Measurements from ENCODE around the gene ERBB4.

ERBB4 gene

GRCh38 chr2:212538305-212539071 is at the start of gene ERBB4:
Gene ERBB4, minus strand, starts transcription at chr2:212538802. Its CDS starts 272 bp downstream, at chr2:212538530.
- DNase-seq (ENCODE audit: low read depth in 2 of 2), result no peak

- no peak for DNase-seq (ENCODE audit: low read depth in 2 of 2)
Measured at GRCh38 chr2:212580117-212580516, 41.5 kb upstream of the ERBB4 start.

- no peak for DNase-seq (ENCODE audit: low read depth in 2 of 2)
Measured at GRCh38 chr2:212556296-212556695, 17.7 kb upstream of the ERBB4 start.

- DNase-seq (ENCODE audit: low read depth in 2 of 2), result no peak
Measured at GRCh38 chr2:212554233-212554632, 15.6 kb upstream of the ERBB4 start.

- DNase-seq (ENCODE audit: low read depth in 2 of 2), result no peak
Measured at GRCh38 chr2:212549941-212550340, 11.3 kb upstream of the ERBB4 start.

- no peak for DNase-seq (ENCODE audit: low read depth in 2 of 2)
Measured at GRCh38 chr2:212549463-212549862, 10.9 kb upstream of the ERBB4 start.

GRCh38 chr2:212548455-212548819 is 9.8 kb upstream of the ERBB4 start:
- DNase-seq (ENCODE audit: low read depth in 2 of 2), result peak in 1 of 2 experiments; percentile 4

- DNase-seq (ENCODE audit: low read depth in 2 of 2), result no peak
Measured at GRCh38 chr2:212547716-212548454, 9.3 kb upstream of the ERBB4 start.

GRCh38 chr2:212546669-212547068 is 8.1 kb upstream of the ERBB4 start:
- DNase-seq (ENCODE audit: low read depth in 2 of 2), result no peak

GRCh38 chr2:212540341-212540740 is 1.7 kb upstream of the ERBB4 start:
- no peak for DNase-seq (ENCODE audit: low read depth in 2 of 2)

GRCh38 chr2:212539072-212539880 is 674 bp upstream of the ERBB4 start:
- no peak for DNase-seq (ENCODE audit: low read depth in 2 of 2)

- DNase-seq (ENCODE audit: low read depth in 2 of 2), result no peak
Measured at GRCh38 chr2:212537726-212538304, 787 bp downstream of the ERBB4 start.

- DNase-seq (ENCODE audit: low read depth in 2 of 2), result no peak
Measured at GRCh38 chr2:212536817-212537725, 1.5 kb downstream of the ERBB4 start.

GRCh38 chr2:212535996-212536816 is 2.4 kb downstream of the ERBB4 start:
- DNase-seq (ENCODE audit: low read depth in 2 of 2), result no peak

GRCh38 chr2:212534336-212534735 is 4.3 kb downstream of the ERBB4 start:
- no peak for DNase-seq (ENCODE audit: low read depth in 2 of 2)

GRCh38 chr2:212532585-212532984 is 6.0 kb downstream of the ERBB4 start:
- DNase-seq (ENCODE audit: low read depth in 2 of 2), result no peak

GRCh38 chr2:212532087-212532486 is 6.5 kb downstream of the ERBB4 start:
- no peak for DNase-seq (ENCODE audit: low read depth in 2 of 2)

GRCh38 chr2:212531499-212531898 is 7.1 kb downstream of the ERBB4 start:
- DNase-seq (ENCODE audit: low read depth in 2 of 2), result no peak

- DNase-seq (ENCODE audit: low read depth in 2 of 2), result no peak
Measured at GRCh38 chr2:212530991-212531390, 7.6 kb downstream of the ERBB4 start.

GRCh38 chr2:212530373-212530772 is 8.2 kb downstream of the ERBB4 start:
- DNase-seq (ENCODE audit: low read depth in 2 of 2), result no peak
